Activated CD8-positive, alpha-beta memory T cell treated with anti-CD3 and anti-CD28 coated beads, Interleukin-2, amount 50 U/mL, for 1 hour (primary cell): ENCODE measurements around the gene CD3G.
"Not testable (repeated sequence)": the region's sequence is repeated elsewhere in the genome, so short reads cannot be mapped to it uniquely, and the experiment has no call there.

Source experiments
- DNase-seq: peaks from one replicate; pipeline ENCODE4 v3.0.0-alpha.2; 2020; ENCODE audit errors: extremely low read depth

The CD3G gene

DNA sequence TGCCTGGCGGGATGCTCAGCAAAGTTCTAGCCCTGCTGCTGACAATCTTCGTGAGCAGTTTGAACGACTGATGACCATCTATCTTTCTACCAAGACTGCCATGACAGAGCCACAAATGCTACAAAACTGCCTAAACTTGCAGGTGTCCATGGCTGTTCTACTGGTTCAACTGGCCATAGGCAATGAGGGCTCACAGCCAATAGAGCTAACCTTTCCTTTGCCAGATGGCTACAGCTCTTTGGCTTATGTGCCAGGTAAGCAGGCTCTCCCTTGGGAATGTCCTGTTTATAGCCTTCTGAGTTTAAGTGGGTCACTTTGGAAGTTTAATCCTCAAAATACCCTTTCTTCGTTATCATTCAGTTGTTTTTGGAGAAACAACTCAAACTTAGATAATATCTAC is 35.4 kb downstream of the CD3G start:
- DNase-seq = no peak

DNA sequence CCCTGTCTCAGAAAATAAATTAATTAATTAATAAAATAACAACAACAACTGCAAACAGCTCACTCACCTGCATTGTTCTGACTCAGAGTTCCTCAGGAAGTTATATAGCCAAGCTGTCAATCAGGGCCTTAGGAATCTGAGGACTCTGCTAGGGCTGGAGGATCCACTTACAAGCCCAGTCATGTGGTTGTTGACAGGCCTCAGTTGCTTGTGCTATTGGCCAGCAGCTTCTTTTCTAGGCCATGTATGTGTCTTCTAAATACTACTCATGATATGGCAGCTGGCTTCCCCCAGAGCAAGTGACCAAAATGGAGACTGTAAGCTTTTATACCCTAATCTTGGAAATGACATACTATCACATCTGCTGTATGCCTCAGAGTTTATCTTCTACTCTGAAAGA is 36.4 kb downstream of the CD3G start:
- no peak for DNase-seq

DNA sequence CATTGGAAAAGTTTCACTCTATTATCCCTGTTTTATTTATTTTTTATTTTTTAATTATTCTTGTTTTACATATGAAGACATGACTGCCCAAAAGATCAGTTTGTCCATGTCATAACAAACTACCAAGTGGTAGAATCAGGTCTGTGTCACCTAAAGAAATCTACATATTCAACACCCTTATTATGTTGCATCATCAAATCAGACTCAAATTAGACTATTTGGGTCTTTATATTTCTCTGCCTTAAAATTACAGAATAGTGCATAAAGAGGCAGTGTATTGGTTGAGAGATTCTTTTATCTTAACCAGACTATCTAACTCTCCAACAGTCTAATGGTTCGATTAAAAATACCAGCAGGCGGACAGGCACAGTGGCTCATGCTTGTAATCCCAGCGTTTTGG is 38.8 kb downstream of the CD3G start:
- no peak for DNase-seq

DNA sequence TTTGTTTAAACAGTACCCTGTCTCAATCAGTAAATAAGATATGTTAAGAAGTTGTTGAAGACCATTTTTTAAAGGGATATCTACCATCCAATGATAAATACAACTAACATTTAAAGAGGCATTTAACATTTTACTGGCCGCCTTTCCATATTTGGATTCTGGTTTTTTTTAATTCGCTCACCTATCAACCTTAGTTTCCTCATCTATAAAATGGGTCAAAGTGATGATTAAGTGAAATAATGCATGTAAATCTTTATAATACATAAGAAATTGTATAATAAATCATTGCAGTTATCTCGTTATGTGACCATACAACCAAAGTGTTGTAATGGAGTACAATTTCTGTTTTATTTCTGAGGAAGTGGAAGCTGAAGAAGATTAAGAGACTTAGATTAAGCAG is 39.5 kb downstream of the CD3G start:
- DNase-seq = no peak

DNA sequence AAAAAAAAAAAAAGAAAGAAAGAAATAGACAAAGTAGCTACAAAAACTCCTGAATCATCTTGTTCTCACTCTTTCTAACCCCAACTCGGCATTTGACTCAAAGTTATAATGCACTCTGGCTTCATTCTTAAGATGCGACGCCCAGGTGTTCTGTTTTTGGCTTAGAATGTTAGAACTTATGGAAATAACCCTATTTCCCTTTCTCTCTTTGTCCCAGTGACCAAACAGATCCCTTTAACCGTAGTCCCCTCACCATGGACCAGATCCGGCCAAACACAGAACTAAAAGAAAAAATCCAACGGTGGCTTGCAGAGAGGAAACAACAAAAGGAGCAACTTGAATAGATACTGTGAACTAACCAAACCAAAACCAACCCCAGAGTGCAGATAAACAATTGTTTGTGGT is 52.0 kb downstream of the CD3G start:
- no peak for DNase-seq

DNA sequence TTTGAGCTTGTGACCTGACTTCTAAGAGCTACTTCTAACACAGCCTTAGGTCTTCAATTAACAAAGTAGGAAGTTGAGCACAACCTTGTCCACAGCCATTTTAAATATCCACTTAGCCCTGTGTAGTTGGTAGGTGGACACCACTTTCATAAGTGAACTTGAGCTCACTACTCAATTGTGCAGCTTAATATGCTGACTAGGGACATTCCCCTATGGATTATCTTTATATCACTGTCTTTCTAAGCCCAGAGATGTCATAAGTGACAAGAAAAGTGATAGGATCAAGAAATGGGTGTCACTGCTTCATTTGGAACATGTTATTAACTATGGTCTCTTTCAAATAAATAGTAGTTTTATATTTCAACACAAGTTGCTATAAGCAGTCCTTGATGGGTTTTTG is 53.3 kb downstream of the CD3G start:
- no peak for DNase-seq

DNA sequence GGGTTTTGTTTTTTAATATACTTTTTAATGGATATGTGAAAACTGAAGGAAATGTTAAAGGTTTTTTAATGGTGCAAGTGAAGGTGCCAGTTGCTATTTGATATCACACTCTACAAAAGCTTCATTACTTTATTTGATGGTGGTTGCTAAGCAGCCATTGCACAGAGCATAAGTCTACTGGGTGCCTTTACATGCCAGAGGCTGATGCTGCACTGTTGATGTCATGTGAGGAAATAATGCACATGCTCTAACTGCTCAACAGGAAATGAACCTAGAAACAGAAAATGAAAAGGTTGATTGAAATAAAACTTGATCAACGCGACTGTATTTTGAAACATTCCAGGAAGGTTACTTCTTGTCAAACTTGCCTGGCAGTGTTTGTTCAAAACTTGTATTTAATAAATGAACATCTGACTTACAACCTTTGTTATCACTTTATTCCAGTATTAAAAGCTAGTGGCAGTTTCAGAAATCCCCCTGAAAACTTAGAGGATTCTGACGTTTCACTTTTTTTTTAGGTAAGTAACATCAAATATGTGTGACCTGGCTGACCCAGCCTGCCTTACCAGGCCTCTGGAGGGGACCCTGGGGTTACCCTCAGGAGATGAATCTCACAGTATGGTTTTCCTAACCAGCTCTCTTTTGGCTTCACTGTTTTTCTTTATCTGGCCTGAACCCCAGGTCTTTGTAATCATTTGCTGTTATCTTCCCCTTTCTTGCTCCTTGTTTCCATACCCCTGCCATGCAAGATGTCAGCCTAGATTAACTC is 54.8 kb downstream of the CD3G start:
- DNase-seq = peak; percentile 45

DNA sequence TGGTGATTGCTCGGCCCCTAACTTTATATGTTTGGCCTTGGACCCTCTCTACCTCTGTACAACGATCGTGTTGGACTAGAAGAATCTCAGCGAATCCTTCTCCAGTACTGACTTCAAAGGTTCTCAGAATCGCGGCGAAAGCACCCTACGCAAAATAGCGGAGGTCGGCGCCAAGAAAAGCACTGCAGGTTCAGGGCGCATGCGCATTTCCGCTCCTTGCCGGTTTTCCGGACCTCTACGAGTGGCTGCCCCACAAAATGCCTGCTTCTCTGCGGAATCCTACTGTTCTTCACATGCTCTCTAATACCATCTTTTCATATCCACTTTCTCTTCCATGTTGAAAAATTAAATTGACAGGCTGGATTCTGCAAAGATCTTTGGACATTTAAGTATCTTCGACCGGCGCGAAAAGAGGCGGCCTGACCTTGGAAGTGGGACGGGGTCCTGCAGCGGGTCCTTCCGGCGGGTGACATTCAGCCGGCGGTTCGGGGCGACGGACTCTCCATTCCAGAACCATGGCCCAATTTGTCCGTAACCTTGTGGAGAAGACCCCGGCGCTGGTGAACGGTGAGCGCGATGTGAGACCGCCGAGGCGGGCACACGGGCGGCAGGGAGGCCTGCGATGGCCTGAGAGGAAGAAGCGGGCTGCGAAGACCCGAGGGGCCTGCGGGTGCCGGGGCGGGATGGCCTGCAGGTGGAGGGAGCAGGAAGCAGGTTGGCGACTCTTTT is 57.2 kb downstream of the CD3G start, which contains the start of gene ATP5MG:
Gene ATP5MG (plus strand): TSS at position 456 of the 729 bp plus-strand sequence. CDS start 60 bp downstream, at position 516.
- DNase-seq = peak; percentile 88

DNA sequence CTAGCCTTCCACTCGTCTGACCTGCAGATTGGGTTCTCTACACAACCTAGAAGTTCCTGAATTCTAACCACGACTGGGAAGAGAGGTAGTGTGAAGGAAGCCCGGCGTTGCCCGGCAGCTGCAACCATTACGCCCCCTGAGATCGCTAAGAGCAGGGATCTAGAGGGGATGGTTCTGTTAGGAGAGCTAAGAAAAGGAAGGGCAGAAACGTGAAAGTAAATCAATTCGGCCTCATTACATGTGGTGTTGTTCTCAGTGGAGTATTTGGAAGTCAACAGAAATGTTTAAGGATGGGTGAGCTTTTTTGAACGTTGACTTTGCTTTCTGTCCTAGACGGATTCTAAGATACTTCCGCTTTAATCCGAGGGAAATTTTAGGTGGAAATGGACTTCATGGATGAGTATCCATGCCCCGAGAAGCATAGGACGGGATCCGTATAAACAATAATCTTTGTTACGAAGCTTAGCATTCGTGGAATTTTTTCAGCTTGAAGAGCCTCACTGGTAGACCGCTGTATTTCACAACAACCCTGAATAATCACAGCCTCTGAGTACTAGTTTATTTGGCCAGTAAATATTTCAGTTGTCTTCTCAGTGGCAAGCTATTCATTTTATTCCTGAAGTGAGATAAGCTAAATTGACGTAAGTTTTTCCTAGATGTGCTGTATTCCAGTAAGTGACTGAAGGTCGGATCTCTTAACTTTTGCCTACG is 57.9 kb downstream of the CD3G start:
- no peak for DNase-seq

DNA sequence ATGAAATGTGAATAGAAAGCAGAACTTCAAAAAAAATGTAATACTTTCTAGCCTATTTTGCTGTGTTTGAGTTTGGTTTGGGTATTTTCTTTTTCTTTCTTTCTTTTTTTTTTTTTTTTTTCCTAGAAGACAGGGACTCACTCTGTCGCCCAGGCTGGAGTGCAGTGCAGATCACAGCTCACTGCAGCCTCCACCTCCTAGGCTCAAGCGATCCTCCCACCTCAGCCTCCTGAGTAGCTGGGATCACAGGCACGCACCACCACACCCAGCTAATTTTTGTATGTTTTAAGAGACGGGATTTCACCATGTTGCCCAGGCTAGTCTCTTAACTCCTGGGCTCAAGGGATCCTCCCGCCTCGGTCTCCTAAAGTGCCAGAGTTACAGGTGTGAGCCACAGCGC is 58.5 kb downstream of the CD3G start:
- not testable (repeated sequence) for DNase-seq
